Measurements from ENCODE around the gene CTNNA2.

DNA sequence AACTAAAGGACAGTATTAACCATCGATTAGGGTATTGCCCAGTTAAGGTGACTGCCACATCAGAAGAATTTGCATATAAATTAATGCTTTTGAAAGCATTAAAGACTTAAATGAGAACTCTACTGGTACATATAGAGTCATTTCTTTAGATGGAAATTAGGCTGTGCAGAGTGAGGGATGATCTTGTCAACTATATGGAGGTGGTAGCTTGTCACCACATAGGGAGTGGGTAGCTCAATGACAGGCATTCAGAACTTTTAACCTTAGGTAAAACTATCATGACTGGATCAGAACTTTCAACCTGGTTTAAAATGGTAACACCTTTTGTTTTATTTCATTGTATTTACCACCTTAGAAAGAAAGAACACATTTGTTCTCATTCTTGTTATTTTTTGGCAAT is 1176.3 kb downstream of the CTNNA2 start:
- no peak for TF ChIP-seq POLR2A (IDR thresholded peaks at IDR 0.05)
- TF ChIP-seq, protein P1, sequence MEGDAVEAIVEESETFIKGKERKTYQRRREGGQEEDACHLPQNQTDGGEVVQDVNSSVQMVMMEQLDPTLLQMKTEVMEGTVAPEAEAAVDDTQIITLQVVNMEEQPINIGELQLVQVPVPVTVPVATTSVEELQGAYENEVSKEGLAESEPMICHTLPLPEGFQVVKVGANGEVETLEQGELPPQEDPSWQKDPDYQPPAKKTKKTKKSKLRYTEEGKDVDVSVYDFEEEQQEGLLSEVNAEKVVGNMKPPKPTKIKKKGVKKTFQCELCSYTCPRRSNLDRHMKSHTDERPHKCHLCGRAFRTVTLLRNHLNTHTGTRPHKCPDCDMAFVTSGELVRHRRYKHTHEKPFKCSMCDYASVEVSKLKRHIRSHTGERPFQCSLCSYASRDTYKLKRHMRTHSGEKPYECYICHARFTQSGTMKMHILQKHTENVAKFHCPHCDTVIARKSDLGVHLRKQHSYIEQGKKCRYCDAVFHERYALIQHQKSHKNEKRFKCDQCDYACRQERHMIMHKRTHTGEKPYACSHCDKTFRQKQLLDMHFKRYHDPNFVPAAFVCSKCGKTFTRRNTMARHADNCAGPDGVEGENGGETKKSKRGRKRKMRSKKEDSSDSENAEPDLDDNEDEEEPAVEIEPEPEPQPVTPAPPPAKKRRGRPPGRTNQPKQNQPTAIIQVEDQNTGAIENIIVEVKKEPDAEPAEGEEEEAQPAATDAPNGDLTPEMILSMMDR (IDR thresholded peaks at IDR 0.05), result no peak

All from uterus (tissue), 2 donors.